Activated CD8-positive, alpha-beta T cell treated with anti-CD3 and anti-CD28 coated beads for 36 hours (primary cell): ENCODE data around the gene ACTC1. TPM values are rescaled to one million over a fixed set of nuclear protein-coding genes. Genes with fewer than 3 reads are reported as not detected.

ENCODE experiments used
- ATAC-seq: fragments of 200-7000 bp; cut with Tn5 transposase; one replicate; pipeline ENCODE4 v1.10.0; 2021; ENCODE audit warnings: mild to moderate bottlenecking, moderate library complexity
- CTCF ChIA-PET: fragments of 350-600 bp; sonication (Branson Sonifier 250); formaldehyde crosslinking; loops from one replicate; lab custom pipeline; 2021; ENCODE audit warnings: antibody characterized with exemption; lab: Charles Lee
- POLR2A ChIA-PET: fragments of 350-600 bp; sonication (Branson Sonifier 250); formaldehyde crosslinking; loops from one replicate; lab custom pipeline; 2021; ENCODE audit warnings: antibody characterized with exemption; lab: Charles Lee
- DNase-seq: peaks from one replicate; pipeline ENCODE4 v3.0.0-alpha.2; 2020
- H3K27ac Mint-ChIP-seq: one replicate; pipeline ENCODE4 v1.8.0; 2021; ENCODE audit warnings: mild to moderate bottlenecking, mixed read lengths
- H3K27me3 Mint-ChIP-seq: one replicate; pipeline ENCODE4 v1.8.0; 2021; ENCODE audit warnings: mixed read lengths
- H3K36me3 Mint-ChIP-seq: one replicate; pipeline ENCODE4 v1.8.0; 2021; ENCODE audit warnings: low read depth, mixed read lengths
- H3K4me1 Mint-ChIP-seq: one replicate; pipeline ENCODE4 v1.8.0; 2021; ENCODE audit warnings: low read depth, mixed read lengths
- H3K4me3 Mint-ChIP-seq: one replicate; pipeline ENCODE4 v1.8.0; 2021; ENCODE audit warnings: mild to moderate bottlenecking, moderate library complexity, mixed read lengths
- H3K9me3 Mint-ChIP-seq: one replicate; pipeline ENCODE4 v1.8.0; 2021; ENCODE audit warnings: mixed read lengths
- CTCF ChIP-seq: fragments of 200-600 bp; IDR thresholded peaks from one replicate; pipeline ENCODE4 v1.8.0; 2022; ENCODE audit warnings: antibody characterized with exemption, mild to moderate bottlenecking
- intact Hi-C: fragments of 100-400 bp; cut with micrococcal nuclease; formaldehyde crosslinking; loops from one replicate; pipeline ENCODE4 v1.10.0; 2022
- total RNA-seq, 2 experiments: library from RNA; stranded (reverse); gene quantifications; one replicate each; pipeline ENCODE4 v1.2.3, GENCODE V29; 2021

The ACTC1 gene
- total RNA-seq, 2 experiments from 2014 or later, result not detected

- no peak overlapping the region for H3K4me3 Mint-ChIP-seq
- peaks cover 28% of the 10 kb centered on the region for H3K27me3 Mint-ChIP-seq
- H3K27ac Mint-ChIP-seq, result no peak overlapping the region
- CTCF ChIA-PET, result no interaction called here
- intact Hi-C loops, result no loop called here
- POLR2A ChIA-PET, result no interaction called here
- H3K36me3 Mint-ChIP-seq, result no peaks in the 10 kb centered on the region
- DNase-seq (no peak), ATAC-seq (no peak)
- no peaks in the 10 kb centered on the region for H3K4me1 Mint-ChIP-seq
- no peaks in the 10 kb centered on the region for H3K9me3 Mint-ChIP-seq
- TF ChIP-seq CTCF, result no peak
These were observed 33.0 kb upstream of the ACTC1 start for GRCh38 chr15:34828145-34828911.

GRCh38 chr15:34821831-34822230 is 26.5 kb upstream of the ACTC1 start:
- H3K9me3 Mint-ChIP-seq, result no peaks in the 10 kb centered on the region
- H3K36me3 Mint-ChIP-seq, result no peaks in the 10 kb centered on the region
- ChIA-PET CTCF (no interaction called here), POLR2A (no interaction called here)
- H3K27ac Mint-ChIP-seq, result no peak overlapping the region
- no peak for DNase-seq
- H3K4me3 Mint-ChIP-seq, result no peak overlapping the region
- ATAC-seq, result no peak
- intact Hi-C loops, result no loop called here
- H3K27me3 Mint-ChIP-seq, result peaks cover 37% of the 10 kb centered on the region
- TF ChIP-seq CTCF, result no peak
- H3K4me1 Mint-ChIP-seq, result no peaks in the 10 kb centered on the region

- ChIA-PET POLR2A (no interaction called here), CTCF (no interaction called here)
- Mint-ChIP-seq H3K4me1 (no peaks in the 10 kb centered on the region), H3K36me3 (no peaks in the 10 kb centered on the region), H3K27me3 (peaks cover 31% of the 10 kb centered on the region), H3K9me3 (no peaks in the 10 kb centered on the region), H3K4me3 (no peak overlapping the region), H3K27ac (no peak overlapping the region)
- DNase-seq (no peak), ATAC-seq (no peak)
- TF ChIP-seq CTCF, result no peak
- intact Hi-C loops, result no loop called here
These were observed 24.8 kb upstream of the ACTC1 start for GRCh38 chr15:34820110-34820509.

GRCh38 chr15:34818526-34818925 is 23.2 kb upstream of the ACTC1 start:
- H3K27ac Mint-ChIP-seq, result no peak overlapping the region
- H3K27me3 Mint-ChIP-seq, result peaks cover 29% of the 10 kb centered on the region
- H3K4me3 Mint-ChIP-seq, result no peak overlapping the region
- H3K4me1 Mint-ChIP-seq, result no peaks in the 10 kb centered on the region
- ATAC-seq (no peak), DNase-seq (no peak)
- no peaks in the 10 kb centered on the region for H3K36me3 Mint-ChIP-seq
- intact Hi-C loops, result no loop called here
- no peaks in the 10 kb centered on the region for H3K9me3 Mint-ChIP-seq
- POLR2A ChIA-PET, result no interaction called here
- TF ChIP-seq CTCF, result no peak
- CTCF ChIA-PET, result no interaction called here

DNA sequence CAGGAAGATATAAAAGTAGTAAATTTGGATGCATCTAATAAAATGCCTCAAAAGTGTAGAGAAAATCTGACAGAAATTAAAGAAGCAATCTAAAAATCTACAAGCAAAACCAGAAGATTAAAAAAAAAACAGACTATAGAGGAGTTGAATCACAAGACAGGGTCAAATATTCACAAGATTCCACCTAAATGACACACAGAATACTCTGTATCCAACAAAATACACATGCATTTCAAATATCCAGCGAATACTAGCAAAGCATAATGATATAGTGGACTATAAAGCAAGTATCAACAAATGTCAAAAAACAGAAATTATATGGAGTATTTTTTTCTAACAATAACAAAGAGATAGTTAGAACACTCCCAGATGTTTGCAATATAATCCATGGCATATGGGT is 20.5 kb upstream of the ACTC1 start:
- H3K9me3 Mint-ChIP-seq, result no peaks in the 10 kb centered on the region
- no peak overlapping the region for H3K4me3 Mint-ChIP-seq
- no peak overlapping the region for H3K27ac Mint-ChIP-seq
- CTCF ChIA-PET, result no interaction called here
- H3K4me1 Mint-ChIP-seq, result no peaks in the 10 kb centered on the region
- DNase-seq, result no peak
- POLR2A ChIA-PET, result no interaction called here
- intact Hi-C loops, result no loop called here
- no peak for ATAC-seq
- H3K27me3 Mint-ChIP-seq, result peaks cover 27% of the 10 kb centered on the region
- no peaks in the 10 kb centered on the region for H3K36me3 Mint-ChIP-seq
- TF ChIP-seq CTCF, result no peak
